ENCODE data around the gene RHCG. TPM values are rescaled to one million over a fixed set of nuclear protein-coding genes. Genes with fewer than 3 reads are reported as not detected.

Gene RHCG
- total RNA-seq, 1 experiment from 2014 or later = 3.0 TPM

GRCh38 chr15:89521605-89522004 lies 25.2 kb upstream of the RHCG start:
- in situ Hi-C loops (cut with HindIII; ENCODE audit: low pct_unique_long_range_greater_than_20kb, low sequenced_read_pairs) = no loop called here
- no peak for DNase-seq (ENCODE audit: low read depth, low spot score)
- intact Hi-C loops (cut with micrococcal nuclease; ENCODE audit: unreplicated experiment) = no loop called here
- H3K36me3 ChIP-seq (ENCODE audit: control insufficient read depth, insufficient read depth, low read length) = no peaks in the 10 kb centered on the region
- BruUV-seq (replicated peaks) = no TSS peak
- no peak for TF ChIP-seq CTCF (IDR thresholded peaks at IDR 0.05)
- no peak for TF ChIP-seq POLR2AphosphoS5 (IDR thresholded peaks at IDR 0.05; ENCODE audit: low read depth, low read length)
- TF ChIP-seq TCF7L2 (IDR thresholded peaks at IDR 0.05; ENCODE audit: low read depth, low read length) = no peak
- no peak for TF ChIP-seq REST (IDR thresholded peaks at IDR 0.05; ENCODE audit: insufficient read depth in 1 of 2, low read depth in 2 of 2, low read length in 1 of 2)
- TF ChIP-seq SIN3A (IDR thresholded peaks at IDR 0.05; ENCODE audit: borderline replicate concordance, insufficient read depth, low read depth, low read length) = no peak
- no peak overlapping the region for H3K27ac ChIP-seq (ENCODE audit: low read length)
- H3K9me3 ChIP-seq (ENCODE audit: control insufficient read depth, insufficient read depth, low read depth, low read length) = no peaks in the 10 kb centered on the region
- CTCF ChIA-PET = no interaction called here
- H3K27me3 ChIP-seq (ENCODE audit: control insufficient read depth, insufficient read depth, low read length) = no peaks in the 10 kb centered on the region
- no peaks in the 10 kb centered on the region for H3K4me1 ChIP-seq (ENCODE audit: control insufficient read depth, insufficient read depth, low read length)
- H3K4me3 ChIP-seq (ENCODE audit: low read depth in 2 of 2, low read length in 2 of 2) = no peak overlapping the region
- POLR2A ChIA-PET = no interaction called here
- no peak for ATAC-seq

GRCh38 chr15:89515477-89515876 lies 19.1 kb upstream of the RHCG start:
- DNase-seq (ENCODE audit: low read depth, low spot score) (no peak), ATAC-seq (no peak)
- ChIA-PET CTCF (interaction anchor here (0.5 kb wide), 1 partner anchor 569 kb away, joined by 3 read pairs; no protein-coding TSS in a partner anchor), POLR2A (no interaction called here)
- Histone ChIP-seq H3K27ac (ENCODE audit: low read length) (no peak overlapping the region), H3K9me3 (ENCODE audit: control insufficient read depth, insufficient read depth, low read depth, low read length) (no peaks in the 10 kb centered on the region), H3K4me3 (ENCODE audit: low read depth in 2 of 2, low read length in 2 of 2) (no peak overlapping the region), H3K4me1 (ENCODE audit: control insufficient read depth, insufficient read depth, low read length) (no peaks in the 10 kb centered on the region), H3K27me3 (ENCODE audit: control insufficient read depth, insufficient read depth, low read length) (no peaks in the 10 kb centered on the region), H3K36me3 (ENCODE audit: control insufficient read depth, insufficient read depth, low read length) (no peaks in the 10 kb centered on the region)
- in situ Hi-C loops (cut with HindIII; ENCODE audit: low pct_unique_long_range_greater_than_20kb, low sequenced_read_pairs) = no loop called here
- TF ChIP-seq TCF7L2 (IDR thresholded peaks at IDR 0.05; ENCODE audit: low read depth, low read length) = no peak
- TF ChIP-seq SIN3A (IDR thresholded peaks at IDR 0.05; ENCODE audit: borderline replicate concordance, insufficient read depth, low read depth, low read length) = no peak
- no peak for TF ChIP-seq REST (IDR thresholded peaks at IDR 0.05; ENCODE audit: insufficient read depth in 1 of 2, low read depth in 2 of 2, low read length in 1 of 2)
- TF ChIP-seq CTCF (IDR thresholded peaks at IDR 0.05) = no peak
- TF ChIP-seq POLR2AphosphoS5 (IDR thresholded peaks at IDR 0.05; ENCODE audit: low read depth, low read length) = no peak
- intact Hi-C loops (cut with micrococcal nuclease; ENCODE audit: unreplicated experiment) = no loop called here
- no TSS peak for BruUV-seq (replicated peaks)
